GM12878 (cell line): Measurements from ENCODE around the gene LIPE.

Experiments
- CBFB ChIP-seq: IDR thresholded peaks from 2 replicates; pipeline ENCODE4 v1.6.1; 2016; ENCODE audit warnings: antibody characterized with exemption, low read depth
- CBX5 ChIP-seq: sonication (generic); IDR thresholded peaks from 2 replicates; pipeline ENCODE4 v1.6.1; 2016; ENCODE audit warnings: low read depth, moderate library complexity, mild to moderate bottlenecking, inconsistent platforms
- CTCF ChIP-seq, 3 experiments: IDR thresholded peaks in 2 of 3; conservative IDR thresholded peaks in 1 of 3; 2 replicates each; pipeline ENCODE4 v1.5.1; 2011; ENCODE audit warnings: low read depth in 3 of 3, low read length in 3 of 3, mild to moderate bottlenecking in 3 of 3, control low read depth in 2 of 3, moderate library complexity in 2 of 3, inconsistent platforms in 1 of 3, mixed read lengths in 1 of 3; ENCODE audit not compliant: control insufficient read depth in 2 of 3, insufficient read depth in 1 of 3; ENCODE audit errors: extremely low read depth in 1 of 3
- MXI1 ChIP-seq: fragments of 150-350 bp; IDR thresholded peaks from 2 replicates; pipeline ENCODE4 v1.6.1; 2011; ENCODE audit warnings: low read depth, mild to moderate bottlenecking, inconsistent platforms, low read length, improper control_type of control experiment
- MYC ChIP-seq: IDR thresholded peaks from 2 replicates; pipeline ENCODE4 v1.6.1; 2011; ENCODE audit warnings: mild to moderate bottlenecking, low read length, moderate library complexity, inconsistent platforms; ENCODE audit not compliant: insufficient read depth, insufficient replicate concordance, insufficient read length, severe bottlenecking
- NFXL1 ChIP-seq: fragments of 450-650 bp; IDR thresholded peaks from 2 replicates; pipeline ENCODE4 v1.6.1; 2017; ENCODE audit warnings: antibody characterized with exemption, mild to moderate bottlenecking, borderline replicate concordance
- POLR2AphosphoS5 ChIP-seq: IDR thresholded peaks from 2 replicates; pipeline ENCODE4 v1.6.1; 2011; ENCODE audit warnings: mild to moderate bottlenecking, low read length, inconsistent platforms
- SIN3A ChIP-seq: IDR thresholded peaks from 2 replicates; pipeline ENCODE4 v1.6.1; 2012; ENCODE audit warnings: low read depth, low read length, improper control_type of control experiment
- TAF1 ChIP-seq: IDR thresholded peaks from 2 replicates; pipeline ENCODE4 v1.6.1; 2011; ENCODE audit warnings: mild to moderate bottlenecking, low read depth, low read length, borderline replicate concordance
- ZNF687 ChIP-seq: fragments of 450-650 bp; IDR thresholded peaks from 2 replicates; pipeline ENCODE4 v1.6.1; 2017; ENCODE audit warnings: mild to moderate bottlenecking, moderate library complexity

GRCh38 chr19:42375415-42376176, 51.6 kb downstream of the LIPE start:
- TF ChIP-seq NFXL1 (no peak), SIN3A (no peak), MXI1 (no peak), CTCF (IDR thresholded peaks at IDR 0.05 in 2 of 3, conservative IDR thresholded peaks at IDR 0.05 in 1 of 3; ENCODE audit: control insufficient read depth in 2 of 3, extremely low read depth in 1 of 3, insufficient read depth in 1 of 3, low read depth in 3 of 3, low read length in 3 of 3) (no peak), ZNF687 (no peak), CBX5 (no peak), TAF1 (no peak), MYC (no peak), CBFB (no peak), POLR2AphosphoS5 (no peak)
